Activated T-helper 1 cell treated with Interleukin-2 at 50 U/mL for 16 hours (primary cell): ENCODE results near the gene IGFN1.
"Not testable (repeated sequence)": the region's sequence is repeated elsewhere in the genome, so short reads cannot be mapped to it uniquely, and the experiment has no call there.

Experiments
- DNase-seq: peaks from one replicate; pipeline ENCODE4 v3.0.0-alpha.2; 2020; ENCODE audit warnings: low read depth

Gene IGFN1

GRCh38 chr1:201250326-201251011 is 59.8 kb downstream of the IGFN1 start:
- no peak for DNase-seq

DNA sequence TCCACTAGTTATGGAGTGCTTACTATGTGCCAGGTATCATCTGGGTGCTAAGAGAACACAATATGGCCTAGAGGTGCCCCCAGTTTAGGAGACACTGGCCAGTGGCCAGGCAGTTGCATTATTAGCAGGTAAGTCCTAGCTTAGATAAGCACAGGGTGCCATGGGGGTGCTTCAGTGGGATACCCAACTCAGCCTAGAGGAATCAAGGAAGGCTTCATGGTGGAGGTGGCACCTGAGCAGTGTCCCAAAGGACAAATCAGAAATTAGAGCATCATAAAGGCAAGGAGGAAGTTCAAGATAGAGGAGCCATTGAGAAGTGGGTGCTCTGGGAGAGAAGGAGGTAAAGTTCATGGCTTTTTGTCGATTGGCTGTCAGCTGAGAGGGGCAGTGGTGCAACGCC is 60.8 kb downstream of the IGFN1 start:
- no peak for DNase-seq

DNA sequence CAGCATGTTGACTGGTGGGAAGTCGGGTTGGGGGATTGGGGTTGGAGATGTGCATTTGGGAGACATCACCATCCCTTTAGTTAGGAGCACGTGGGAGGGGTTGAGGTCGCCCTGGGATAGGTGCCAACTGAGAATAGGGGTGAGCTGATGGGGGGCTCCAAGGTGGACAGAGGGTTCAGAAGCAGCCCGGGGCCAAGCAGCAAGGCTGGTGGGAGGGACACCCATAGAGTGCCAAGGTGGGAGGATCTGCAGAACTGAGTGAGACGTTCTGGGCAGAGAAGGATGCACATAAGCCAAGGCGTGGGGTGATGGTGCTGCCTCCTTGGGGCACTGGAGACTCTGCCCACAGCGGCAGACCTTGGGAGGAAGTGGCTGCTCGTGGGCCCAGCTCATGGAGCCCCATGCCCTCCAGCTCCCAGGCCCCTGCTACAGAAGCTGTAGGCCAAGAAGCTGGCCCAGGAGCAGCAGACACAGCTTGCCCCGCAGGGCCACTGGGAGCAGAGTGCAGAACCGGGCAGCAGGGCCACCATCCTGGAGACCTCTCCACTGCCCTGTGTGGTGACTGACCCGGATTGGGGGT is 61.3 kb downstream of the IGFN1 start:
- DNase-seq, result no peak

DNA sequence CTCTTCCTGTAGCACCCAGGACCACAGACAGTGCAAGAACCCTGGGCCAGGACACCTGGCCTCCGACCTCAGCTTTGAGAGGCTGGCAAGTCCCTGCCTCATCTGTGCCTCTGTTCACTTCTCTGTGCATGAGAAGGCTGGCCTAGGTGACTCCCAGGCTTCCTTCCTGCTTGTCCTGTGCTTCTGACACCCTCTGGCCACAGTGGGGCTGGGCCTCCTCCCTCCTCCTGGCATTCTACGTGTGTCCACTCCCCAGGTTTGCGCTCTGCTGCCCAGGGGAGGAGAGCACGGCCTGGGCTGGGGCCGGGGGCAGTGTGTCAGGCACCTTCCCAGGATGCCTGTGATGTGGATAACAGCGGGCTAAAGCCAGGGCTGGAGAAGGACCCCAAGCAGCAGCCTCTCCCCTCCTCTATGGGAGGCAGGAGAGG is 62.3 kb downstream of the IGFN1 start:
- DNase-seq, result no peak

- DNase-seq, result no peak
Observed at GRCh38 chr1:201253411-201253810, 62.8 kb downstream of the IGFN1 start.

- no peak for DNase-seq
Observed at GRCh38 chr1:201253906-201254624, 63.4 kb downstream of the IGFN1 start.

GRCh38 chr1:201254625-201255478 is 64.2 kb downstream of the IGFN1 start:
- peak; percentile 26 for DNase-seq

GRCh38 chr1:201255479-201256362 is 65.1 kb downstream of the IGFN1 start:
- no peak for DNase-seq

GRCh38 chr1:201258132-201258531 is 67.5 kb downstream of the IGFN1 start:
- not testable (repeated sequence) for DNase-seq

DNA sequence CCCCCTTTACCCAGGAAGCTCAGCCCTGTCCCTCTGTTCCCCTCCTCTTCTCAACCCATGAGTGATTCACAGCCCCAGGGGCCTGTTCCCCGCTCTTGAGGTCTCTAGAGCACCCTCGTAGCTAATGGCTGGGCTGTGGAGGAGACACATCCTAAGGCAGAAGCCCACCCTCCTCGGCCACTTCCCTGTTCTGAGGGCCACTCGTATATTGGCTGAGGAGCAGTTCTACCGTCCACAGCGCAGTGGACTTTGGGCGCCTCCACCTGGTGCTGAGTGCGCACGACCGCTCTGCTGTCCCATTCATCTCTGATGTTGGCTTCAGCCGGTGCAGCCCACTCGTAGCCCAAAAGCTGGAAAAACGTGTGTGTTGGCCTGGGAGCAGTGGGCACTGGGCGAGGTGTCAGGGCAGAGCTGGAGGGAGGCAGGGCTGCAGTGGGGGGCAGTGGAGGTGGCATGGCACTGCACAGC is 68.2 kb downstream of the IGFN1 start:
- DNase-seq, result no peak

GRCh38 chr1:201259476-201260235 is 69.0 kb downstream of the IGFN1 start:
- no peak for DNase-seq

GRCh38 chr1:201260236-201260590 is 69.6 kb downstream of the IGFN1 start:
- DNase-seq, result no peak

DNA sequence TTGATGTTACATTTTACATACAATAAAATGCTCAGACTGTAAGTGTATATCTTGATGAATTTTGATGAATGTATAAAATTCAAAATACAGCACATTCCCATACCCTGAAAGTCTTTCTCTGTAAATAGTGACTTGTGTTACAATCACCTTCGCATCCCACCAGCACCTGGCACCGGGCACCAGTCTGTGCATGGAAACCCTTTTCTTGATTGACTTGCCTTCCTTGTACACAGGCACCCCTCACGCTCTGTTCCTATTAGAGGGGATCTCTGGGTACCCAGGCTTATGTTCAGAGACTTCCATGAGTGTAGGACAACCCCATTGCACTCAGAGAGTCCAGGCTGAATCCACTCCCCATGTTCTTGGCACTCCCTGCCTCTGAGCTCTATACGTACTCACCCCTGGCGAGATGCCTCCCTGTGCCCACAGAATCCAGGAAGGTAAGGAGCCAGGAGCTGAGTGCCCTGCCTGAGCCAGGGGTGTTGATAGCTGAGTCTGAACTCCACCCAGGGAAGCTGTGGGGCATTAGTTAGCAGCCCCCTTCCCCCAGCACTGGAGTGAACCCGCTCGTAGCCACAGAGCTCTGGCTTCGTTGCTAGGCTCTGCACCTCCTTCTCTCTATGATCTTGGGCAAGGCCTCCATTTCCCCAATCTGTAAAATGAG is 70.2 kb downstream of the IGFN1 start:
- DNase-seq, result no peak

DNA sequence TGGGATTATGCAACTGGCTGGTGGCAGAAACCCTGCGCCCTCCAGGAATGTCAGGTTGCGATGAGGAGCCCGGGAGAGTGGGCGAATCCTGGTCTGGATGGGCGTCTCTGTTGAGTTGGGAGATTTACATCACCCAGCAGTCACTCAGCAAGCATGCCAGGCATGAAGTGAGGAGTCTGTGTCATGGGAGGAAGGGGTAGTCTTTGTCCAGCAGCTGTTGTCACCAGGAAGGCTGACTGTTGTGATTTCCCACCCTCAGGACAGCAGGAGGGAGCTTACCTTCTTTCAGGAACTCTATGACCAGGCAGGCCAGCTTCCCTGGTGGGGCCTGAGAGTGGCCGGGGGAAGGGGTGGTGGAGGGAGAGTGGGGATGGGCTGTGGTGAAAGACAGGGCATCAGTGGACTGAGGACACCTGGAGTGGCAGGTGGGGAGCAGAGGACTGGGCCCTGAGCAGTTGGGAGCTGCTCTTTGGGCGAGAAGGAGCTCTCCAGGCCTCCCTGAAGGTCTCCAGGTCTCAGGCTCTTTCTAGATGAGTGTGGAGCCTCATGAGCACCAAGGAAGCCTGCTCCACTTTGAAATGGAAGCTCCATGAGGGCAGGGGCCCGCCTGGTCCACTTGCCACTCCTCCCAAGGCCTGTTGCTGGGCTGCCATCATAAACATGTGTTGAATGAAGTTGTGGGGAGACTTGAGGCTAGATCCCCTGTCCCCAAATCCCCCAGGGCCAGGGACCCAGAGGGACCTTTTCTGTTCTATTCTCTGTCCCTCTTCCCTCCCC is 71.3 kb downstream of the IGFN1 start:
- no peak for DNase-seq

DNA sequence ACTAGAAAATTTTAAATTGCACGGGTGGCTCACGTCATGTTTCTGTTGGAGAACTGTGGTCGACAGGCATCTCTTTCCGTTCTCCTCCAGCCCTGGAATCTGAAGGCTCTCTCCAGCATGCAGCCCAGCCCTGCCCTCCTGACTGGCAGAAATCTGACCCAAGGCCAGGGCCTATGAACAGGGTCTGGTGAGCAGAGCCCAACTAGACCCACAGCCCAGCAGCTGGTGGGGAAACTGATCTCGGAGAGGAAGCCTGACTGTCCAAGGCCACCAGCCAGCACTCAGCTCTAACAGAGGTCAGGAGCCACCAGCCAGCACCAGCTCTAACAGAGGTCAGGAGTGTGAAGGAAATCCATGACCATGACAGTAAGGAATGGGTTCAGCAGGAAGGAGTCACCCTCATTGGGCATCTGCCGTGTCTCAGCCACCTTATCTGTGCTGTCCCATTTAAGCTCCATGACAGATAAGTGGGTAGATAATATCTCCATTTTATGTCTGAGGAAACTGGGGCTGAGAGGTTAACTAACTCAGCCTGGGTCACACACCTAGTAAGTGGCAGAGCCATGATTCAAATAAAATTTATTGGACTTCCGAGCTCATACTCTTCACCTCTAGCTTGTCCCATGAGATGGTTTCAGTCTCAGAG is 72.5 kb downstream of the IGFN1 start:
- DNase-seq, result no peak

GRCh38 chr1:201264072-201264471 is 73.4 kb downstream of the IGFN1 start:
- no peak for DNase-seq

DNA sequence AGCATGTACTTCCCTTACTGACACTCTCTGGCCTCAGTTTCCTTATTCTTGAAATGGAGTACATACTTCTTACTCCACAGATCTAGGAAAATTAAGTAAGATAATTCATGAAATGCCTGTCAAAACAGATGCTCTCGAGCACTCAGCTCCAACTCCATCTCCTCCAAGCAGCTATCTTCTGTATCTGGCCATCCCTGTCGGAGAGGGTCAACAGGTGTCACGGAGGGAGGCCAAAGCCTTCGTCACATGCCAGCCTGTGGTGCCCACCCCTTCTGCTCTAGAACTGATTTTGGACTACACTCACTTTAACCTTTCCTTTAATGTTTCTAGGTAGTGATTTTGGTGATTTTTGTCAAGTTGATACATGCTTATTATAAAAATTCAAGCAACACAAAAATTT is 73.9 kb downstream of the IGFN1 start:
- DNase-seq, result no peak

- no peak for DNase-seq
Observed at GRCh38 chr1:201265756-201266155, 75.1 kb downstream of the IGFN1 start.

DNA sequence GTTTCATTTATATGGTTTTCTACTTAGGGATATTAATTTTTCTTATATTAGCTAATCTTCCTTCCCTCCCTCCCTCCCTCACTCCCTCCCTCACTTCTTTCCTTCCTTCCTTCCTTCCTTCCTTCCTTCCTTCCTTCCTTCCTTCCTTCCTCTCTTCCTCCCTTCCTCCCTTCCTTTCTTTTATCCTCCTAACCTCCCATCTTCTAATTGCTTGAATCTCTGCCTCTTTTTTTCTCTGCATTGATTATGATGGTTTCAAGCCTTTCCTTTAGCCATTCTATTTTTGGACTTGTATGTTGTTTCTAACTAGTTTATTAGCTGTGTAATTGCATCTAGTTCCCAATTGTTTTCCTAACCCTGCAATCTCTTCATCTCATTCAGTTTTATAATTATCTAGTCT is 75.7 kb downstream of the IGFN1 start:
- DNase-seq, result no peak
